GM12878 (cell line): ENCODE data around the gene NBEA.

Experiments used
- EGR1 ChIP-seq, 2 experiments: IDR thresholded peaks; 1 replicate in 1 of 2; 2 replicates in 1 of 2; pipeline ENCODE4 v1.6.1; 2011 to 2012; ENCODE audit warnings: low read depth in 2 of 2, low read length in 2 of 2, borderline replicate concordance in 1 of 2, mild to moderate bottlenecking in 1 of 2, moderate library complexity in 1 of 2
- EP300 ChIP-seq, 2 experiments: fragments of 150-350 bp in 1 of 2; IDR thresholded peaks; 2 replicates each; pipeline ENCODE4 v1.6.1; 2011 to 2012; ENCODE audit warnings: low read depth in 2 of 2, low read length in 2 of 2, borderline replicate concordance in 1 of 2, improper control_type of control experiment in 1 of 2, inconsistent platforms in 1 of 2; ENCODE audit not compliant: control insufficient read depth in 1 of 2
- EZH2 ChIP-seq: IDR thresholded peaks from 2 replicates; pipeline ENCODE4 v1.6.1; 2012; ENCODE audit warnings: low read depth, mild to moderate bottlenecking, control low read depth, inconsistent platforms, low read length, borderline replicate concordance; ENCODE audit not compliant: control insufficient read depth
- IRF5 ChIP-seq: fragments of 450-650 bp; IDR thresholded peaks from 2 replicates; pipeline ENCODE4 v1.6.1; 2017; ENCODE audit warnings: borderline replicate concordance
- NFIC ChIP-seq: IDR thresholded peaks from 2 replicates; pipeline ENCODE4 v1.6.1; 2012; ENCODE audit warnings: low read depth, mild to moderate bottlenecking, inconsistent platforms, low read length, moderate library complexity
- PAX8 ChIP-seq: fragments of 450-650 bp; IDR thresholded peaks from 2 replicates; pipeline ENCODE4 v1.6.1; 2017; ENCODE audit warnings: mild to moderate bottlenecking, moderate library complexity
- POLR2A ChIP-seq: IDR thresholded peaks from 2 replicates; pipeline ENCODE4 v1.6.1; 2011; ENCODE audit warnings: low read depth, mild to moderate bottlenecking, low read length
- SREBF2 ChIP-seq: IDR thresholded peaks from 2 replicates; pipeline ENCODE4 v1.6.1; 2012; ENCODE audit warnings: mild to moderate bottlenecking, low read length
- YY1 ChIP-seq: IDR thresholded peaks from 2 replicates; pipeline ENCODE4 v1.6.1; 2011; ENCODE audit warnings: low read depth, mild to moderate bottlenecking, low read length
- TF ChIP-seq, protein P1 (sequence below), 3 experiments: IDR thresholded peaks in 2 of 3; conservative IDR thresholded peaks in 1 of 3; 2 replicates each; pipeline ENCODE4 v1.5.1; 2011; ENCODE audit warnings: low read depth in 3 of 3, low read length in 3 of 3, mild to moderate bottlenecking in 3 of 3, control low read depth in 2 of 3, moderate library complexity in 2 of 3, inconsistent platforms in 1 of 3, mixed read lengths in 1 of 3; ENCODE audit not compliant: control insufficient read depth in 2 of 3, insufficient read depth in 1 of 3; ENCODE audit errors: extremely low read depth in 1 of 3
- TF ChIP-seq, protein P2 (sequence below): IDR thresholded peaks from 2 replicates; pipeline ENCODE4 v1.6.1; 2011; ENCODE audit warnings: borderline replicate concordance, low read depth, mild to moderate bottlenecking, moderate library complexity, low read length; ENCODE audit not compliant: insufficient read depth, poor library complexity, severe bottlenecking

DNA sequence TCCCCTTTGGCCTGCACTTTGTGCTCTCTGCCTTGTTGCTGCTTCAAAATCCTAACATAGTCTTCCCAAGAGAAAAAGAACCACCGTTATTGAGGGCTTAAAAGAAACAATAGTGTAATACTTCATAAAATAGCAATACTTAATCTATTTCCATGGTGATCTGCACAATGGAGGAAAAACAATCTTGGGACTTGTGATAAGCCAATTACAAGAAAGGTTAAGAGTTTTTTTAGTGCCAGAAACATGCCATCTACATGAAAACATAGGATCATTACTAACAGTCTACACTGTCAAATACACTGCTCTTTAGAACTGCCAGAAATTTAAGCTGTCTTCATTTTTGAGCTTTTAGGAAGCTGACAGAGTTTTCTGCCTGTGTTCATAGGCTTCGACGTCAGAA, 588.5 kb downstream of the NBEA start:
- TF ChIP-seq, protein P1, sequence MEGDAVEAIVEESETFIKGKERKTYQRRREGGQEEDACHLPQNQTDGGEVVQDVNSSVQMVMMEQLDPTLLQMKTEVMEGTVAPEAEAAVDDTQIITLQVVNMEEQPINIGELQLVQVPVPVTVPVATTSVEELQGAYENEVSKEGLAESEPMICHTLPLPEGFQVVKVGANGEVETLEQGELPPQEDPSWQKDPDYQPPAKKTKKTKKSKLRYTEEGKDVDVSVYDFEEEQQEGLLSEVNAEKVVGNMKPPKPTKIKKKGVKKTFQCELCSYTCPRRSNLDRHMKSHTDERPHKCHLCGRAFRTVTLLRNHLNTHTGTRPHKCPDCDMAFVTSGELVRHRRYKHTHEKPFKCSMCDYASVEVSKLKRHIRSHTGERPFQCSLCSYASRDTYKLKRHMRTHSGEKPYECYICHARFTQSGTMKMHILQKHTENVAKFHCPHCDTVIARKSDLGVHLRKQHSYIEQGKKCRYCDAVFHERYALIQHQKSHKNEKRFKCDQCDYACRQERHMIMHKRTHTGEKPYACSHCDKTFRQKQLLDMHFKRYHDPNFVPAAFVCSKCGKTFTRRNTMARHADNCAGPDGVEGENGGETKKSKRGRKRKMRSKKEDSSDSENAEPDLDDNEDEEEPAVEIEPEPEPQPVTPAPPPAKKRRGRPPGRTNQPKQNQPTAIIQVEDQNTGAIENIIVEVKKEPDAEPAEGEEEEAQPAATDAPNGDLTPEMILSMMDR (IDR thresholded peaks at IDR 0.05 in 2 of 3, conservative IDR thresholded peaks at IDR 0.05 in 1 of 3; ENCODE audit: control insufficient read depth in 2 of 3, extremely low read depth in 1 of 3, insufficient read depth in 1 of 3, low read depth in 3 of 3, low read length in 3 of 3) = no peak
- TF ChIP-seq EP300 (IDR thresholded peaks at IDR 0.05; ENCODE audit: borderline replicate concordance in 1 of 2, control insufficient read depth in 1 of 2, low read depth in 2 of 2, low read length in 2 of 2) (no peak), POLR2A (no peak), PAX8 (no peak), IRF5 (no peak), NFIC (no peak), YY1 (no peak), EZH2 (no peak), EGR1 (IDR thresholded peaks at IDR 0.05; ENCODE audit: borderline replicate concordance in 1 of 2, low read depth in 2 of 2, low read length in 2 of 2) (no peak), SREBF2 (no peak)
- TF ChIP-seq, protein P2, sequence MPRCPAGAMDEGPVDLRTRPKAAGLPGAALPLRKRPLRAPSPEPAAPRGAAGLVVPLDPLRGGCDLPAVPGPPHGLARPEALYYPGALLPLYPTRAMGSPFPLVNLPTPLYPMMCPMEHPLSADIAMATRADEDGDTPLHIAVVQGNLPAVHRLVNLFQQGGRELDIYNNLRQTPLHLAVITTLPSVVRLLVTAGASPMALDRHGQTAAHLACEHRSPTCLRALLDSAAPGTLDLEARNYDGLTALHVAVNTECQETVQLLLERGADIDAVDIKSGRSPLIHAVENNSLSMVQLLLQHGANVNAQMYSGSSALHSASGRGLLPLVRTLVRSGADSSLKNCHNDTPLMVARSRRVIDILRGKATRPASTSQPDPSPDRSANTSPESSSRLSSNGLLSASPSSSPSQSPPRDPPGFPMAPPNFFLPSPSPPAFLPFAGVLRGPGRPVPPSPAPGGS = no peak
